H9 (cell line): ENCODE data around the gene RFX8. TPM values are rescaled to one million over a fixed set of nuclear protein-coding genes. Genes with fewer than 3 reads are reported as not detected.

Source experiments
- DNase-seq: peaks from one replicate; pipeline ENCODE4 v3.0.0-alpha.2; 2017
- H2AFZ ChIP-seq: one replicate; pipeline ENCODE4 v1.6.1; 2013; ENCODE audit warnings: mild to moderate bottlenecking, low read length, control low read depth, moderate library complexity
- H2AK5ac ChIP-seq: 2 replicates; pipeline ENCODE4 v1.6.1; 2013; ENCODE audit warnings: low read length, control low read depth, mixed read lengths; ENCODE audit not compliant: insufficient read length
- H2BK120ac ChIP-seq: one replicate; pipeline ENCODE4 v1.6.1; 2013; ENCODE audit warnings: low read depth, mild to moderate bottlenecking, low read length, control low read depth, inconsistent platforms; ENCODE audit not compliant: poor library complexity, severe bottlenecking
- H2BK12ac ChIP-seq: 2 replicates; pipeline ENCODE4 v1.6.1; 2013; ENCODE audit warnings: low read length, control low read depth, mixed read lengths, low read depth; ENCODE audit not compliant: insufficient read length
- H2BK15ac ChIP-seq: 2 replicates; pipeline ENCODE4 v1.6.1; 2013; ENCODE audit warnings: low read depth, low read length, control low read depth
- H2BK20ac ChIP-seq: one replicate; pipeline ENCODE4 v1.6.1; 2013; ENCODE audit warnings: low read depth, mild to moderate bottlenecking, low read length, control low read depth, inconsistent platforms; ENCODE audit not compliant: poor library complexity, severe bottlenecking
- H2BK5ac ChIP-seq: 2 replicates; pipeline ENCODE4 v1.6.1; 2013; ENCODE audit warnings: low read length, control low read depth, mixed read lengths; ENCODE audit not compliant: insufficient read length
- H3K14ac ChIP-seq: 2 replicates; pipeline ENCODE4 v1.6.1; 2013; ENCODE audit warnings: low read length, control low read depth; ENCODE audit not compliant: insufficient read depth
- H3K18ac ChIP-seq: 2 replicates; pipeline ENCODE4 v1.6.1; 2013; ENCODE audit warnings: low read depth, mild to moderate bottlenecking, mixed read lengths, low read length, control low read depth; ENCODE audit not compliant: insufficient read length
- H3K23ac ChIP-seq: 2 replicates; pipeline ENCODE4 v1.6.1; 2013; ENCODE audit warnings: low read length, control low read depth, mixed read lengths, low read depth; ENCODE audit not compliant: insufficient read length
- H3K23me2 ChIP-seq: 2 replicates; pipeline ENCODE4 v1.6.1; 2013; ENCODE audit warnings: low read depth, mild to moderate bottlenecking, mixed read lengths, low read length, control low read depth; ENCODE audit not compliant: insufficient read length, poor library complexity, severe bottlenecking
- H3K27ac ChIP-seq: 2 replicates; pipeline ENCODE4 v1.5.1; 2013; ENCODE audit warnings: low read length, control low read depth, mixed read lengths, low read depth; ENCODE audit not compliant: insufficient read length
- H3K27me3 ChIP-seq: 2 replicates; pipeline ENCODE4 v1.6.1; 2013; ENCODE audit warnings: low read length, control low read depth, inconsistent platforms; ENCODE audit not compliant: insufficient read depth
- H3K4ac ChIP-seq: 2 replicates; pipeline ENCODE4 v1.6.1; 2013; ENCODE audit warnings: low read depth, mild to moderate bottlenecking, control low read depth, inconsistent platforms, low read length, moderate library complexity
- H3K4me1 ChIP-seq: 2 replicates; pipeline ENCODE4 v1.6.1; 2013; ENCODE audit warnings: low read length, control low read depth, inconsistent platforms; ENCODE audit not compliant: insufficient read depth
- H3K4me2 ChIP-seq: 2 replicates; pipeline ENCODE4 v1.6.1; 2013; ENCODE audit warnings: low read length, control low read depth, mixed read lengths; ENCODE audit not compliant: insufficient read length, insufficient read depth
- H3K56ac ChIP-seq: 2 replicates; pipeline ENCODE4 v1.6.1; 2013; ENCODE audit warnings: low read depth, mild to moderate bottlenecking, mixed read lengths, low read length, control low read depth; ENCODE audit not compliant: insufficient read length
- H3K79me1 ChIP-seq: 2 replicates; pipeline ENCODE4 v1.6.1; 2013; ENCODE audit warnings: low read depth, mild to moderate bottlenecking, moderate library complexity, low read length, control low read depth, inconsistent platforms; ENCODE audit not compliant: insufficient read depth, poor library complexity, severe bottlenecking
- H3K79me2 ChIP-seq: 2 replicates; pipeline ENCODE4 v1.6.1; 2013; ENCODE audit warnings: low read length, control low read depth, inconsistent platforms; ENCODE audit not compliant: insufficient read depth
- H3K9ac ChIP-seq: 2 replicates; pipeline ENCODE4 v1.6.1; 2013; ENCODE audit warnings: low read length, control low read depth, mixed read lengths; ENCODE audit not compliant: insufficient read length; ENCODE audit errors: extremely low read depth
- H3K9me3 ChIP-seq: one replicate; pipeline ENCODE4 v1.6.1; 2013; ENCODE audit warnings: low read depth, low read length, inconsistent platforms; ENCODE audit not compliant: control insufficient read depth
- H3T11ph ChIP-seq: one replicate; pipeline ENCODE4 v1.6.1; 2013; ENCODE audit warnings: mild to moderate bottlenecking, low read length, control low read depth, inconsistent platforms
- H4K20me1 ChIP-seq: one replicate; pipeline ENCODE4 v1.6.1; 2013; ENCODE audit not compliant: control insufficient read depth, insufficient read length, insufficient read depth
- H4K5ac ChIP-seq: 2 replicates; pipeline ENCODE4 v1.6.1; 2013; ENCODE audit warnings: low read depth, mild to moderate bottlenecking, mixed read lengths, low read length, control low read depth; ENCODE audit not compliant: insufficient read length
- H4K8ac ChIP-seq: replicated peaks from 2 replicates; pipeline ENCODE4 v1.6.1; 2013; ENCODE audit warnings: low read length, control low read depth, mixed read lengths, low read depth; ENCODE audit not compliant: insufficient read length
- H4K91ac ChIP-seq: 2 replicates; pipeline ENCODE4 v1.6.1; 2013; ENCODE audit warnings: low read depth, mild to moderate bottlenecking, moderate library complexity, mixed read lengths, low read length, control low read depth; ENCODE audit not compliant: insufficient read length
- H3K27ac Mint-ChIP-seq, 3 experiments: 2 replicates in 2 of 3; 3 replicates in 1 of 3; pipeline ENCODE4 v1.8.0; 2020 to 2021; ENCODE audit warnings: mixed read lengths in 3 of 3, mild to moderate bottlenecking in 1 of 3, moderate library complexity in 1 of 3
- H3K27me3 Mint-ChIP-seq: 2 replicates; pipeline ENCODE4 v1.8.0; 2021; ENCODE audit warnings: low read depth, mild to moderate bottlenecking, moderate library complexity, mixed read lengths
- H3K36me3 Mint-ChIP-seq, 3 experiments: 2 replicates in 2 of 3; 3 replicates in 1 of 3; pipeline ENCODE4 v1.8.0; 2020 to 2021; ENCODE audit warnings: low read depth in 3 of 3, mixed read lengths in 3 of 3; ENCODE audit not compliant: insufficient read depth in 1 of 3
- H3K4me1 Mint-ChIP-seq, 2 experiments: 2 replicates each; pipeline ENCODE4 v1.8.0; 2020; ENCODE audit warnings: mixed read lengths in 2 of 2
- H3K4me3 Mint-ChIP-seq, 2 experiments: 2 replicates in 1 of 2; 3 replicates in 1 of 2; pipeline ENCODE4 v1.8.0; 2020 to 2021; ENCODE audit warnings: mild to moderate bottlenecking in 2 of 2, mixed read lengths in 2 of 2, moderate library complexity in 1 of 2
- H3K9me3 Mint-ChIP-seq, 2 experiments: 2 replicates in 1 of 2; 3 replicates in 1 of 2; pipeline ENCODE4 v1.8.0; 2020; ENCODE audit warnings: mild to moderate bottlenecking in 2 of 2, mixed read lengths in 2 of 2, moderate library complexity in 1 of 2
- CTCF ChIP-seq: fragments of 200-600 bp; sonication (generic); conservative IDR thresholded peaks from 3 replicates; pipeline ENCODE4 v1.8.0; 2021; ENCODE audit warnings: antibody characterized with exemption, mild to moderate bottlenecking
- WGBS: extraction: QIAGEN DNeasy Blood & Tissue Kit; methylation state at CpG from one replicate; pipeline ENCODE4 v1.1.7; 2013; ENCODE audit warnings: missing lambda C conversion rate, low lambda C conversion rate, mixed read lengths; ENCODE audit not compliant: insufficient read length; ENCODE audit errors: extremely low coverage; 5-methylcytosine and 5-hydroxymethylcytosine counted together
- total RNA-seq: library from RNA; stranded (reverse); gene quantifications from 2 replicates; pipeline ENCODE4 v1.2.1, GENCODE V29; 2021

Gene RFX8
- total RNA-seq, 1 experiment from 2014 or later = 0.22 TPM

- no peak overlapping the region for H3K4me2 ChIP-seq
- H3K36me3 Mint-ChIP-seq = no peaks in the 10 kb centered on the region
- no peak overlapping the region for H2AFZ ChIP-seq
- peaks cover 28 to 29% of the 10 kb centered on the region in 2 experiments for H3K4me1 Mint-ChIP-seq
- H4K5ac ChIP-seq = no peak overlapping the region
- no peak for TF ChIP-seq CTCF
- peaks cover 8% of the 10 kb centered on the region; the same call in 1 of the 2 replicates for H3K4me1 ChIP-seq
- H3K9me3 ChIP-seq = no peaks in the 10 kb centered on the region
- no peak overlapping the region for H2BK15ac ChIP-seq
- H3K23ac ChIP-seq = no peak overlapping the region
- H3K27ac Mint-ChIP-seq = no peak overlapping the region
- H3K4me3 Mint-ChIP-seq = no peak overlapping the region
- no peak overlapping the region for H2BK20ac ChIP-seq
- H3K4ac ChIP-seq = no peak overlapping the region
- H2AK5ac ChIP-seq = no peak overlapping the region
- no peaks in the 10 kb centered on the region for H3K27me3 ChIP-seq
- H3K27me3 Mint-ChIP-seq = 0 out of 2 replicates have a peak, but pooled peaks cover 3% of the 10 kb centered on the region
- no peak overlapping the region for H2BK12ac ChIP-seq
- H3K9ac ChIP-seq = no peak overlapping the region
- no peak overlapping the region for H3K18ac ChIP-seq
- H3K56ac ChIP-seq = no peak overlapping the region
- H2BK5ac ChIP-seq = no peak overlapping the region
- no peaks in the 10 kb centered on the region for H3K23me2 ChIP-seq
- no peak overlapping the region for H4K8ac ChIP-seq
- H3K79me2 ChIP-seq = no peaks in the 10 kb centered on the region
- H4K91ac ChIP-seq = no peak overlapping the region
- no peaks in the 10 kb centered on the region for H3K79me1 ChIP-seq
- H3T11ph ChIP-seq = no peak overlapping the region
- H2BK120ac ChIP-seq = no peak overlapping the region
- no peak overlapping the region for H3K27ac ChIP-seq
- DNase-seq = no peak
- no peaks in the 10 kb centered on the region for H4K20me1 ChIP-seq
- H3K14ac ChIP-seq = peak overlapping the region; percentile 28; the same call in 1 of the 2 replicates
- no CpG with 5 or more reads among the region's 8 CpGs for WGBS
- no peaks in the 10 kb centered on the region for H3K9me3 Mint-ChIP-seq
Observed at GRCh38 chr2:101463421-101463820, 11.5 kb downstream of the RFX8 start.
